RWPE1 (cell line): ENCODE results near the gene ARHGAP27.
A peak's percentile ranks its signal among the peaks of the same experiment; 100 is the strongest.

ENCODE experiments used
- CTCF ChIA-PET: fragments of 350-600 bp; sonication (Branson Sonifier 250); formaldehyde crosslinking; extraction: SDS; loops from one replicate; lab custom pipeline; 2021; lab: Yijun Ruan, JAX
- POLR2A ChIA-PET: fragments of 400-600 bp; formaldehyde crosslinking; extraction: SDS; loops from one replicate; lab custom pipeline; 2020; ENCODE audit warnings: antibody characterized with exemption; ENCODE audit not compliant: low non-redundant PET; lab: Yijun Ruan, JAX
- DNase-seq: peaks from one replicate; pipeline ENCODE4 v3.0.0; 2012; ENCODE audit warnings: low spot score
- H3K27ac ChIP-seq: fragments of 450-650 bp; 2 replicates; pipeline ENCODE4 v1.5.1; 2017
- TF ChIP-seq, protein P1 (sequence below): fragments of 450-650 bp; conservative IDR thresholded peaks from 2 replicates; pipeline ENCODE4 v1.5.1; 2017; ENCODE audit warnings: low read depth, mild to moderate bottlenecking

ARHGAP27 gene

DNA sequence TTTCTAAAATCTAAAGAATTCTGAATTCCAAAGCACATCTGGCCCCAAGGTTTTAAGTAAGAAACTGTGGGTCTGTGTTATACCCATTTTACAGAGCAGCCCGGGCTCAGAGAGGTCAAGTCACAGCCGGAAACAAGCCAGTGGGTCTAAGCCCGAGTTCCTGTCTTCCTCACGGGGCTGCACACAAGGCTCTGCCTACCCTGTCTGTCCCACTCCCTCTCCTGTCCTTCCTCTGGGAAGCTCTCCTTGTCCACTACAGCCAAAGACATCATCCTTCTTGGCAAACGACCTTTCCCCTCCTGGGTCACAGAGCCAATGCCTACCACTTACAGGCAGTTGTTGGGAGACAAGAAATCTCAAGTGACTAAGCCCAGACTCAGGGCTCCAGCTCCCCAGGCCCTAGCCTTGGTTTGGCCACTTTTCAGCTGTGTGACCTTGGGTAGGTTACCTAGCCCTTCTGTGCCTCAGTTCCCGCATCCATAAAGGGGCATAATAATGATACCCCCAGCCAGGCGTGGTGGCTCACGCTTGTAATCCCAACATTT lies 60.3 kb downstream of the ARHGAP27 start:
- POLR2A ChIA-PET = interaction anchor here (0.6 to 0.8 kb wide), 3 partner anchors 27 to 55 kb away, joined by 3 to 5 read pairs (median 3); partner anchors contain the start of gene MAP3K14
- peak overlapping the region; percentile 100 for H3K27ac ChIP-seq
- no peak for DNase-seq
- CTCF ChIA-PET = interaction anchor here (0.5 to 2.0 kb wide), 4 partner anchors 13 to 154 kb away, joined by 3 to 10 read pairs (median 4); no protein-coding TSS in a partner anchor
- TF ChIP-seq, protein P1, sequence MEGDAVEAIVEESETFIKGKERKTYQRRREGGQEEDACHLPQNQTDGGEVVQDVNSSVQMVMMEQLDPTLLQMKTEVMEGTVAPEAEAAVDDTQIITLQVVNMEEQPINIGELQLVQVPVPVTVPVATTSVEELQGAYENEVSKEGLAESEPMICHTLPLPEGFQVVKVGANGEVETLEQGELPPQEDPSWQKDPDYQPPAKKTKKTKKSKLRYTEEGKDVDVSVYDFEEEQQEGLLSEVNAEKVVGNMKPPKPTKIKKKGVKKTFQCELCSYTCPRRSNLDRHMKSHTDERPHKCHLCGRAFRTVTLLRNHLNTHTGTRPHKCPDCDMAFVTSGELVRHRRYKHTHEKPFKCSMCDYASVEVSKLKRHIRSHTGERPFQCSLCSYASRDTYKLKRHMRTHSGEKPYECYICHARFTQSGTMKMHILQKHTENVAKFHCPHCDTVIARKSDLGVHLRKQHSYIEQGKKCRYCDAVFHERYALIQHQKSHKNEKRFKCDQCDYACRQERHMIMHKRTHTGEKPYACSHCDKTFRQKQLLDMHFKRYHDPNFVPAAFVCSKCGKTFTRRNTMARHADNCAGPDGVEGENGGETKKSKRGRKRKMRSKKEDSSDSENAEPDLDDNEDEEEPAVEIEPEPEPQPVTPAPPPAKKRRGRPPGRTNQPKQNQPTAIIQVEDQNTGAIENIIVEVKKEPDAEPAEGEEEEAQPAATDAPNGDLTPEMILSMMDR = no peak

DNA sequence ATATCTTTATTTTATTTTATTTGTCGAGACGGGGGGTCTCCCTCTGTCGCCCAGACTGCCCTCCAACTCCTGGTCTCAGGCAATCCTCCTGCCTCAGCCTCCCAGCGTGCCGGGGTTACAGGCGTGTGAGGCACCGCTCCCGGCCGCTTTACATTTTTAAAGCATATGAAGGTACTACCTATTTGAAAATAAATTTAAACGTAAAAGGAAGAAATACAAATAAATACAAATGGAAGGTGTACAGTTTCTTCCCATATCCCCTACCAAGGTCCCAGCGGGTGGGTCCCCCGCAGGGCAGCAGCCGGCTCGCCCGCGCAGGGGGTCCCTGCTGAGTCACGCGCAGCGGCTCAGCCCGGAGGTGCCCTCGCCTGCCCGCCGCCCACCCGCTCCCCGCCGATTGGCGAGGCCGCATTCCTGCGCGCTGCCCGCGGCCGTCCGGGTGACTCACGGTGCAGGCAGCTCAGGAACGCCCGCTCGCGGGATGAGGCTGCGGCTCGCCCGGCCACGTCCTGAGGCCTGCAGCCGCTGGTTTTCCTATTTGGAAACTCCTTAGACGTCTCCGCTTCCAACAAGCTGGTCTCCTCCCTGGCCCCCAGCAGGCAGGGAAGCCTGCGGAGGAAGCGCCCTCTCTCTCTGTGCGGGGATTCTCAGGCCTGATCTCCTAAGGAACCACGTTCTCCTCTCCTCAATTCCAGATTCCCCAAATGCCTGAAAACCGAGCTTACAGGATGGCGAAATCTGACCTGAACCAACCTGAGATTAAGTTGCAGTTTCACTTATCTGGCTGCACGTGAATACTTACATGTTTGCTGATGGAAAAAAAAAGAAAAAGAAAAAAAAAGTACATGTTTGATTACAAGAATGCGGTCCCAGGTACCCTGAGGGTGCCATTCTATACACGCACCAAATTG lies 61.0 kb downstream of the ARHGAP27 start:
- H3K27ac ChIP-seq = peak overlapping the region; percentile 100
- CTCF ChIA-PET = interaction anchor here (0.6 to 2.0 kb wide), 5 partner anchors 14 to 198 kb away, joined by 3 to 10 read pairs (median 3); no protein-coding TSS in a partner anchor
- DNase-seq = peak; percentile 95
- POLR2A ChIA-PET = interaction anchor here (0.6 to 0.8 kb wide), 4 partner anchors 9 to 94 kb away, joined by 3 to 4 read pairs (median 3); partner anchors contain the start of gene MAP3K14
- TF ChIP-seq, protein P1 = no peak

DNA sequence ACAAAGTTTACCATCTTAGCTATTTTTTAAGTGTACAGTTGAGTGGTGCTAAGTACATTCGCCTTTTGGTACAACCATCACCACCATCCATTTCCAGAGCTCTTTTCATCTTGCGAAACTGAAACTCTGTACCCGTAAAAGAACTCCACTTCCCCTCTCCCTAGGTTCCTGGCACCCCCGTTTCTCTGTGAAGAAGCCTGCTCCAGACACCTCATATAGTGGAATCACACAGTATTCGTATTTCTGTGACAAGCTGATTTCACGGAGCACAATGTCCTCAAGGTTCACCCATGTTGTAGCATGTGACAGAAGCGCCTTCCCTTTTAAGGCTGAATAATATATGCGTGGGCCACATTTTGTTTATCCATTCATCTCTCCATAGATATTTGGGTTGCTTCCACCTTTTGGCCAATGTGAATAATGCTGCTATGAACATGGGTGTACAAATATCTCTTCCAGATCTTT lies 61.7 kb downstream of the ARHGAP27 start:
- POLR2A ChIA-PET = interaction anchor here (0.8 to 1.5 kb wide), 2 partner anchors 55 to 93 kb away, joined by 4 to 5 read pairs; partner anchors contain the start of gene MAP3K14
- TF ChIP-seq, protein P1 = no peak
- H3K27ac ChIP-seq = peak overlapping the region; percentile 100
- DNase-seq = no peak
- CTCF ChIA-PET = interaction anchor here (0.6 to 2.0 kb wide), 5 partner anchors 14 to 198 kb away, joined by 3 to 10 read pairs (median 4); no protein-coding TSS in a partner anchor

DNA sequence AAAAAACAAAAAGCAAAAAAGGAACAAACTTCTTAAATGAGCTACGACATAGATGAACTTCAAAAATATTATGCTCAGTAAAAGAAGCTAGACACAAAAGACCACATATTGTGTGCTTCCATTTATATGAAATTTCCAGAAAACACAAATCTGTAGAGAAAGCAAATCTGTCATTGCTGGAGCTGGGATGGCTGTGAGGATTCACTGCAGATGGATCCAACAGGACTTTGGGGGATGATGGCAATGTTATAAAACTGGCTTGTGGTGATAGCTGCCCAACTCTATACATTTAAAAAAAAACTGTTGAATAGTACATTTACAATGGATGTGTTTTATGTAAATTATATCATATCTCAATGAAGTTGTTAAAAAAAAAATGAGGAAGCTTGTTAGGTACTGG lies 63.2 kb downstream of the ARHGAP27 start:
- H3K27ac ChIP-seq = peak overlapping the region; percentile 100
- POLR2A ChIA-PET = no interaction called here
- TF ChIP-seq, protein P1 = no peak
- DNase-seq = no peak
- CTCF ChIA-PET = interaction anchor here (0.7 kb wide), 1 partner anchor 53 kb away, joined by 6 read pairs; the partner anchor contains the start of gene MAP3K14

DNA sequence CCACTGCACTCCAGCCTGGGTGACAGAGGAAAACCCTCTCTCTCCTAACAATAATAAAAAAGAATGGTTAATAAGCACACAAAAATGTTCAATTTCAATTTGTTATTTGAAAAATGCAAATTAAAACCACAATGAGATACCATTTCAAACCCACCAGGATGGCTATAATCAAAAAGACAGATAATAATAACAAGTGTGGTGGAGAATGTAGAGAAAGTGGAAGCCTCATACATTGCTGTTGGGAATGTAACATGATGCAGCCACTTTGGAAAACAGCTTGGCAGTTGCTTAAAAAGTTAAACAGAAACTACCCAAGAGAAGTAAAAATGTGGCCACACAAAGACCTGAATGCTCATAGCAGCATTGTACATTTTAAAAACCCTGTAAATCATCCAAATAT lies 64.0 kb downstream of the ARHGAP27 start:
- peak overlapping the region; percentile 48 for H3K27ac ChIP-seq
- TF ChIP-seq, protein P1 = no peak
- DNase-seq = no peak
- ChIA-PET CTCF (no interaction called here), POLR2A (no interaction called here)

DNA sequence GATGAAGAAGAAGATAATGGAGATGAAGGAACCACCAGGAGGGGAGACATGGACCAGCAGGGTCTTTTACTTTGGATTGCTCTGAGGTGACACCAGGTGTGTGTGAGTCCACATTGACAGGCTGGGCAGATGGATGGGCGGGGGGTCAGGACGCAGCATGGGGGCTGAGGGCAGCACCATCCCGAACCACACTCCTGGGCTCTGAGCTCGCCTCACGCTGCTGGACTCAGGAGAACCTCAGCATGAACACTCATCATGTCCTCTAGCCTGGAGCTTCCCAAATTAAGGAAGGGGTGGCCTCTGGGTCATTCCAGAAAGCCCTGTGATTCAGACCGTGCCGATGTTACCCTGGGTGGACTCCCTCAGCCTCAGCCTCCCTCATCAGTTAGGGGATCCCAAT lies 65.5 kb downstream of the ARHGAP27 start:
- CTCF ChIA-PET = no interaction called here
- no peak for DNase-seq
- TF ChIP-seq, protein P1 = no peak
- POLR2A ChIA-PET = no interaction called here
- peak overlapping the region; percentile 30 for H3K27ac ChIP-seq
